NCI-H1694 (cell line): Measurements from ENCODE around the gene ANKS1A.
"Not testable (repeated sequence)": the region's sequence is repeated elsewhere in the genome, so short reads cannot be mapped to it uniquely, and the experiment has no call there.

Source experiments
- DNase-seq: peaks from one replicate; lab custom pipeline; 2025; lab: John Stamatoyannopoulos, UW

The ANKS1A gene

GRCh38 chr6:34888874-34889555 is at the start of gene ANKS1A:
Gene ANKS1A (plus strand): TSS chr6:34889255. CDS start chr6:34889403, 148 bp downstream.
- DNase-seq: no peak

GRCh38 chr6:34839666-34840352 is 49.2 kb upstream of the ANKS1A start:
- no peak for DNase-seq

GRCh38 chr6:34849066-34849465 is 40.0 kb upstream of the ANKS1A start:
- not testable (repeated sequence) for DNase-seq

DNA sequence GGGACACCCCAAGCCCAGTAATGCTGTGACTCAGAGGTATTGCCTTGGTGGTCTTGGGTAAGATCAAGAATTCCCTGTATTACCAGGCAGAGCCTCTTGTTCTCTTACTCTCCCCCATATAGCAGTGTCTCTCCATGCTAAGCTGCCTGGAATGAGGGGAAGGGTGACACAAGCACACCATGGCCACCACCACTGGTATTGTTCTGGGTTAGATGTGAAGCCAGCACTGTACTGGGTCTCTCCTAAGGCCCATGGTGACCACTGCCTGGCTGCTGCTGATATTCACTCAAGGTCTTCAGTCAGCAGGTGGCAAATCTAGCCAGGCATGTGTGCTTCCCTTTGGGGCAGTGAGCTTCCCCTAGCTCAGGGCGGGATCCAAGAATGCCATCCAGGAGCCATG is 37.7 kb upstream of the ANKS1A start:
- DNase-seq: no peak

DNA sequence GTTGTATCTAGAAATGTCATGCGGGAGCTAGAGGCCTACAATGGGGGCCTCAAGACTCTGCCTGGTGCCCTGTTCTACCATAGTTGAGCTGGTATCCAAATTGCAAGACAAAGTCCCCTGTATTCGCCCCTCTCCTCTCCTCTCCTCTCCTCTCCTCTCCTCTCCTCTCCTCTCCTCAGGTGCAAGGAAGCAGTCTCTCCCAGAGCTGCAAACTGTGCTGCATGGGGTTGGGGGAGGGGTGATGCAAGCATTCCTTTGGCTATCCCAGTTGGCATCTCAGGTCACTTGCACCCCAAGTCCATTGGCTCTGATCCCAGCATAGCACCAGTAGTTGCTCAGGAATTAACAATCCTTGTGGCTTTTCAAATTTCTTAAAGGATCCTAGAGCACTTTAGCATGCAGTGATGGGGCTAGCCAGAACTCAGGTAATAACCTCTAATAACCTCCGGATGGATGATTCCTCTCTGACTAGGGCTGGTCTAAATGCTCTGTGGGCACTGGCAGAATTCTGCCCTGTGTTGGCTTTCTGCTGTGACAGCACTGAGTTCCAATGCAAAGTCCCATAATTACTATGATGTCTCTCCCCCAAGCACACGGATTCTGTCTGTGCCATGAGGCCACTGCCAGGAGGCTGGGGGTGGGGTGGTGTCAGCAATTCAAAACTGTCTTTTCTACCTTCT is 36.5 kb upstream of the ANKS1A start:
- no peak for DNase-seq

- DNase-seq: no peak
Measured at GRCh38 chr6:34855463-34855862, 33.6 kb upstream of the ANKS1A start.

- no peak for DNase-seq
Measured at GRCh38 chr6:34858681-34859080, 30.4 kb upstream of the ANKS1A start.

DNA sequence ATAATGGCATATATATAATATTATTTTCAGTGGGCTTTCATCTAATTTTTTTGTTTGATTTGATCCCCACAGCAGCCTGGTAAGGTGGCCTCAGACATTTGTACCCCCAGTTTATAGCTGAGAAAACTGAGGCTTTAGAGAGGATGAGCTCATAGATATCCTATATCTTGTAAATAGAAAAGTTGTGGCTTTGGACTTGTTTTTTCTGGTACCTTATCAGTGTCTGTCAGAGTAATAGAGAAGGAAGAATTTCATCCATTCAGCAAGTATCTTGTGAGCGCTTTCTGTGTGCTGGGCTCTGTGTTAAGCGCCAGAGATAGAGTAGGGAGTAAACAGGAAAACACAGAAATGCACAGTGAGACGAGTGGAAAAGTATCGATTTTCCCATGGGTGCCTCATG is 29.1 kb upstream of the ANKS1A start:
- DNase-seq: no peak

- no peak for DNase-seq
Measured at GRCh38 chr6:34860776-34861175, 28.3 kb upstream of the ANKS1A start.

DNA sequence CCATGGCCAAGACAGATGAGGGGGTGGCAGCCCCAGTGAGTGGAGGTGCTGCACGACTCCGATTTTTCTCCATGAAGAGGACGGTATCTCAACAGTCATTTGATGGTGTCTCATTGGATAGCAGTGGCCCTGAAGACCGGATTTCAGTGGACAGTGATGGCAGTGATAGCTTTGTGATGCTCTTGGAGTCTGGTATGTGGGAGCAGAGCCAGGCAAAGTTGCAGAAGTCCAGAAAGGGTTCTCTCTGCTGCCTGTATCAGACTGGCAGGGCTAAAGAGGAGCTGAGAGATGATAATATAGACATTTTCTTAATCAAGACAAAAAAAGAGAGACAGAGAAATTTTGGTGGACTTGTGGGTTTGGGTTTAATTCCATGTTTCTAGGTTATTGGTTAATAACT is 25.0 kb upstream of the ANKS1A start:
- DNase-seq: no peak

DNA sequence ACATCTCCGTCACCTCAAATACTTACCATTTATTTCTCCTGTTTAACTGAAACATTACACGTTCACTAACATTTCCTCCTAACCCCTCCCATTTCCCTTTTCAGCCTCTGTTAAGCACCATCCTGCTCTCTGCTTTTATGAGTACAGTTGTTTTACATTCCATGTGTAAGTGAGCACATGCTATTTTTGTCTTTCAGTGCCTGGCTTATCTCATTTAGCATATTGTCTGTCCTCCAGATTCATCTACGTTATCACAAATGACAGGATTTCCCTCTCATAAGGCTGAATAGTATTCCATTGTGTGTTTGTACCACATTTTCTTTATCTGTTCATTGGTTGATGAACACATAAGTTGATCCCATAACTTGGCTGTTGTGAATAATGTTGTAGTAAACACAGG is 23.9 kb upstream of the ANKS1A start:
- no peak for DNase-seq

DNA sequence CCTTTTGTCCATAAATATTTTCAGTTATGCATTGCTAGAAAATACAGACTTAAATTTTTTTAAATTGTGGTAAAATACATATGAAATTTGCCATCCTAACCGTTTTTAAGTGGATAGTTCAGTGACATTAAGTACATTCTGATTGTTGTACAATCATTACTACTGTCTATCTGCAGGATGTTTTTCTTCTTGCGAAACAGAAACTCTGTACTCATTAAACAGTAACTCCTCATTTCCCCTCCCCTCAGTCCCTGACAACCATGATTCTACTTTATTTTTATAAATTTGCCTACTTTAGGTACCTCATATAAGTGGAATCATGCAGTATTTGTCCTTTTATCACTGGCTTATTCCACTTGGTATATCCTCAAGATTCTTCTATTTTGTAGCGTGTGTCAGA is 22.5 kb upstream of the ANKS1A start:
- DNase-seq: no peak

DNA sequence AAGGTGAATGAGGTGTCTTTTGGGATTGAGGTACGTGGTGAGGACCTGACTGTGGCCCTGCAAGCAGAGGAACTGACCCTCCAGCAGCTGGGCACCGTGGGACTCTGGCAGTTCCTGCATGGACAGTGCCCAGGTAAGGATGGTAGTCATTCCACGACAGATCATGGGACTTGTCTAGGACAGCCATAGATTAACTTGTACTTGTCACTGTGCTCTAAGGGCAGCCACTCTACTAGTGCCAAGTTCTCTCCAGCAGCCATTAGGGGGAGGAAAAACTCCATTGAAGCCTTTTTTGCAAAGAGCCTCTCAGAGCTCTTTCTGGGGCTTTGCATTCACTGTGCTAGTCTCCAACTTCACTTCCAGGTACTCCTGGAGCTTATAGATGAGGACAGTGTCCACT is 21.6 kb upstream of the ANKS1A start:
- no peak for DNase-seq

DNA sequence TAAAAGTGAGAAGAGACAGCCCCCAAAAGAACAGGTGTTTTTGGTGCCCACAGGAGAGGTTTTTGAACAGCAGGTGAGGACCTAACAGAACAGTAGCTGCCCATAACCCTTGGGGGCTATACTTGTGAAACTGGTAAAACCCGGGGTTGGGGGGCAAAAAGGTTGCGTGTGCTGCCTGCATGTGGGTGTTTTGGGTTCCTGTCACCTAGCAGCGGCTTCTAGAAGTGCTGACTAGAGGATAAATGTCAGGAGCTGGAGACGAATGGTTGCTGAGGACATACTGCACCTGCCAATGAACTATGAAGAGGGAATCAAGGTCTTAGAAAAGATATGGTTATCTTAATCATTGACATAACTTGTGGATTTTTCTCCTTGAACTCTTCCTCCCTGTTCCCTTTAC is 17.2 kb upstream of the ANKS1A start:
- DNase-seq: no peak

GRCh38 chr6:34872332-34872731 is 16.7 kb upstream of the ANKS1A start:
- DNase-seq: no peak

DNA sequence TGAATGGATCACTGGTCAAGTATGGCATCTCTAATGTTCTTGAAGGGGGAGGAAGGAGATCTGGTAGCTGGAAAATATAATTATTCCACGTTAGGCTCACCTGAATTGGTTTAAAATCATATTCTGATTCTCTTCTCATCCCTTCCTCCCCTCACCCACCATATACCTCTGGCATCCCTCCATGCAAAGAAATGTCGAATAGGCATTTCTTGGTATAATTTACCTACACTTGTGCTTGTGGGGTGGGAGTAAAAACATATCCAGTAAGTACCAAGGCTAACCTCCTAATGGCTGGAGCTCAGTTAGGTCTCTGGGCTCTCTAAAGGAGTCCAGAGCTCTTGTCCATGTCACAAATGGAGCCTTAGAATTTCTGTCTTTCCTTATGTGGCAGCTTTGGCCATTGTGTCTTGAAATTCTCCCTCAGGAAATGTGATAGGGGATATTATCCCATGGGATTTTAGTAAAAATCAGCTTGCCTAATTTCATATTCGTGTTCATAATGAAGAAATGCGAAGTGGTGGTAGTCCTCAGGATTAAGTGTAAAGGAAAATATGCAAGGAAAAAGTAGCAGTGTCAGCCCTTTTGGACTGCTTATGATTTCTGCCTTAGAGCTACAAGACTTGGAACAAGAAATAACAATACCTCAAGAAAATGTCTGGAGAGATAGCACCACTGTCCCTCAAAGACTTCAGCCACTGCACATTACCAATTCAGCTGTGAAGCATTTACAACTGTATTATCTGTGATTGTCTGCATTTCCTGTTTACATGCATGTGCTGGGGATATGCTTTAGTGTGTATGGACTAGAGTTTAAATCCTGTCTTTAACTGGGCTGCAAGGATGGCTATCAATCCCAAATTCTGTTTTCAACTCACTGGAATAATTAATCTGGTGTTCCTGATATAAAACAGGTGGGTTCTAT is 13.5 kb upstream of the ANKS1A start:
- no peak for DNase-seq

- no peak for DNase-seq
Measured at GRCh38 chr6:34876472-34876871, 12.6 kb upstream of the ANKS1A start.

GRCh38 chr6:34877259-34877658 is 11.8 kb upstream of the ANKS1A start:
- no peak for DNase-seq

DNA sequence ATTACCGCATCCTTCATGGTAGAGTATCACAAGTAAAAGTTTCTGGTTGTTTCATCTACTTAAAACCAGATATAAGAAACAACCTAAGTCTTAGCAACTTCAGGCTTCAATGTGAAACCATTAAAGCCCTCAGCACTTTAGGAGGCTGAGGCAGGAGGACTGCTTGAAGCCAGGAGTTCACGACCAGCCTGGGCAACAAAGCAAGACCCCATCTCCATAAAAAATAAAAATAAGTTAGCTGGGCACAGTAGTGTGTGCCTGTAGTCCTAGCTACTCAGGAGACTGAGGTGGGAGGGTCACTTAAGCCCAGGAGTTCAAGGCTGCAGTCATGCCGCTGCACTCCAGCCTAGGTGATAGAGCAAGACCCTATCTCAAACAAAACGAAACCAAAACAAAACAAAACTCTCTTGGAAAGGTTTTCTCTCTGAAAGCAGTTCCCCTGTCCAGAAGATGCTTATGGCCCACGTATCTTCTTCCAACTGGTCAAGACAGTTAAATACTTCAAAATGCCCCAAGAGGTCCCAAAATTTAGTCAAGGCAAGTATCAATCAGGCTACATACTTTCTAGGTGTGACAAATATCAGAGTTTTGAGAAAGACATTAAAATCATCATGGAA is 11.1 kb upstream of the ANKS1A start:
- DNase-seq: no peak

- DNase-seq: not testable (repeated sequence)
Measured at GRCh38 chr6:34884073-34884472, 5.0 kb upstream of the ANKS1A start.

- DNase-seq: no peak
Measured at GRCh38 chr6:34884996-34885395, 4.1 kb upstream of the ANKS1A start.

GRCh38 chr6:34885837-34886236 is 3.2 kb upstream of the ANKS1A start:
- not testable (repeated sequence) for DNase-seq
